AG04449 (cell line): Measurements from ENCODE around the gene TTC34.

ENCODE experiments used
- CTCF ChIA-PET: fragments of 350-600 bp; formaldehyde crosslinking; extraction: SDS; loops from one replicate; lab custom pipeline; 2021; ENCODE audit warnings: antibody characterized with exemption; lab: Yijun Ruan, JAX
- POLR2A ChIA-PET: fragments of 400-600, 350-600 bp; formaldehyde crosslinking; extraction: SDS; loops from one replicate; lab custom pipeline; 2020; ENCODE audit warnings: antibody characterized with exemption, inconsistent platforms; lab: Yijun Ruan, JAX
- DNase-seq: peaks from one replicate; pipeline ENCODE4 v3.0.0-alpha.2; 2010; ENCODE audit warnings: low read depth, low spot score
- H3K4me3 ChIP-seq: 2 replicates; pipeline ENCODE4 v1.5.1; 2011; ENCODE audit warnings: low read depth, mild to moderate bottlenecking, control low read depth, low read length
- CTCF ChIP-seq: IDR thresholded peaks from one replicate; pipeline ENCODE4 v1.5.1; 2011; ENCODE audit warnings: mild to moderate bottlenecking, moderate library complexity, low read length, control low read depth, inconsistent platforms; ENCODE audit not compliant: insufficient read depth; ENCODE audit errors: missing control alignments

The TTC34 gene

GRCh38 chr1:2606396-2606880 is 195.1 kb downstream of the TTC34 start:
- TF ChIP-seq CTCF: no peak
- CTCF ChIA-PET: no interaction called here
- no peak for DNase-seq
- H3K4me3 ChIP-seq: no peak overlapping the region
- POLR2A ChIA-PET: no interaction called here

- ChIA-PET CTCF (no interaction called here), POLR2A (no interaction called here)
- H3K4me3 ChIP-seq: no peak overlapping the region
- TF ChIP-seq CTCF: no peak
- DNase-seq: no peak
Measured at GRCh38 chr1:2605509-2606395, 195.7 kb downstream of the TTC34 start.

GRCh38 chr1:2604844-2605508 is 196.5 kb downstream of the TTC34 start:
- POLR2A ChIA-PET: no interaction called here
- CTCF ChIA-PET: no interaction called here
- no peak for TF ChIP-seq CTCF
- no peak for DNase-seq
- no peak overlapping the region for H3K4me3 ChIP-seq

- POLR2A ChIA-PET: no interaction called here
- no peak for DNase-seq
- CTCF ChIA-PET: no interaction called here
- no peak for TF ChIP-seq CTCF
- no peak overlapping the region for H3K4me3 ChIP-seq
Measured at GRCh38 chr1:2604156-2604843, 197.2 kb downstream of the TTC34 start.

GRCh38 chr1:2603521-2604155 is 197.9 kb downstream of the TTC34 start:
- no peak overlapping the region for H3K4me3 ChIP-seq
- ChIA-PET POLR2A (no interaction called here), CTCF (no interaction called here)
- DNase-seq: no peak
- TF ChIP-seq CTCF: no peak
